BJ (cell line): ENCODE data around the gene MCTP1. TPM values are rescaled to one million over a fixed set of nuclear protein-coding genes. Genes with fewer than 3 reads are reported as not detected.

Experiments
- CTCF ChIA-PET: fragments of 350-600 bp; formaldehyde crosslinking; extraction: SDS; loops from one replicate; lab custom pipeline; 2021; ENCODE audit warnings: antibody characterized with exemption, inconsistent platforms; lab: Yijun Ruan, JAX
- POLR2A ChIA-PET: fragments of 300-600 bp; sonication (Branson Sonifier 250); formaldehyde crosslinking; extraction: SDS; loops from one replicate; lab custom pipeline; 2021; ENCODE audit warnings: antibody characterized with exemption; lab: Charles Lee
- DNase-seq: peaks from one replicate; pipeline ENCODE4 v3.0.0-alpha.2; 2011; ENCODE audit warnings: low read depth
- H3K27me3 ChIP-seq: 2 replicates; pipeline ENCODE4 v1.6.0; 2011; ENCODE audit warnings: low read length; ENCODE audit not compliant: control insufficient read depth, insufficient read depth
- H3K36me3 ChIP-seq: 2 replicates; pipeline ENCODE4 v1.5.1; 2011; ENCODE audit warnings: low read length; ENCODE audit not compliant: control insufficient read depth, insufficient read depth
- H3K4me3 ChIP-seq: 2 replicates; pipeline ENCODE4 v1.5.1; 2011; ENCODE audit warnings: low read depth, mild to moderate bottlenecking, control low read depth, low read length
- polyA plus RNA-seq: library from polyadenylated mRNA; depleted of rRNA; stranded (reverse); fragments of >200 nt; gene quantifications from 2 replicates; pipeline ENCODE4 v1.2.3, GENCODE V29; 2011
- TF ChIP-seq, protein P1 (sequence below): IDR thresholded peaks from 2 replicates; pipeline ENCODE4 v1.5.1; 2011; ENCODE audit warnings: low read depth, mild to moderate bottlenecking, control low read depth, inconsistent platforms, low read length, moderate library complexity; ENCODE audit not compliant: insufficient read depth

MCTP1 gene
- polyA plus RNA-seq, 1 experiment: 0.02 TPM

DNA sequence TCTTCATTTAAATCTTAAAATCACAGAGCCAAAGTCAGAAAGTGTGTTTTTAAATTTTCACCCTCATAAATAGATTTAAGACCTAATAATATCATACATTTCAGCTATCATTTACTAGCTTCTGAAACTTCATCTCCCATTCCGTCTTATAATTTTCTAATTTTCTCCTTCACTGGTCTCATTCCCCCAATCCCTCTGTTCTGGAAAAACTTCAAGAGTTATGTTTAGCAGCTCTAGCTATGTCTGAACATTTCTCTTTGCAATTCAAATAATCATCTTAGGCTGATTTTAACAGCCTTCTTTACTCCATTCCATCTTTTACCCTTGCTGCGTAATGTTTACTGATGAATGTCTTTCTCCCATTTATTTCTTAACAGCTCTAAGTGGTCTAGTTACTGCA, 474.0 kb downstream of the MCTP1 start:
- ChIA-PET CTCF (no interaction called here), POLR2A (no interaction called here)
- no peak for DNase-seq
- Histone ChIP-seq H3K36me3 (no peaks in the 10 kb centered on the region), H3K27me3 (no peaks in the 10 kb centered on the region), H3K4me3 (no peak overlapping the region)
- TF ChIP-seq, protein P1, sequence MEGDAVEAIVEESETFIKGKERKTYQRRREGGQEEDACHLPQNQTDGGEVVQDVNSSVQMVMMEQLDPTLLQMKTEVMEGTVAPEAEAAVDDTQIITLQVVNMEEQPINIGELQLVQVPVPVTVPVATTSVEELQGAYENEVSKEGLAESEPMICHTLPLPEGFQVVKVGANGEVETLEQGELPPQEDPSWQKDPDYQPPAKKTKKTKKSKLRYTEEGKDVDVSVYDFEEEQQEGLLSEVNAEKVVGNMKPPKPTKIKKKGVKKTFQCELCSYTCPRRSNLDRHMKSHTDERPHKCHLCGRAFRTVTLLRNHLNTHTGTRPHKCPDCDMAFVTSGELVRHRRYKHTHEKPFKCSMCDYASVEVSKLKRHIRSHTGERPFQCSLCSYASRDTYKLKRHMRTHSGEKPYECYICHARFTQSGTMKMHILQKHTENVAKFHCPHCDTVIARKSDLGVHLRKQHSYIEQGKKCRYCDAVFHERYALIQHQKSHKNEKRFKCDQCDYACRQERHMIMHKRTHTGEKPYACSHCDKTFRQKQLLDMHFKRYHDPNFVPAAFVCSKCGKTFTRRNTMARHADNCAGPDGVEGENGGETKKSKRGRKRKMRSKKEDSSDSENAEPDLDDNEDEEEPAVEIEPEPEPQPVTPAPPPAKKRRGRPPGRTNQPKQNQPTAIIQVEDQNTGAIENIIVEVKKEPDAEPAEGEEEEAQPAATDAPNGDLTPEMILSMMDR: no peak

DNA sequence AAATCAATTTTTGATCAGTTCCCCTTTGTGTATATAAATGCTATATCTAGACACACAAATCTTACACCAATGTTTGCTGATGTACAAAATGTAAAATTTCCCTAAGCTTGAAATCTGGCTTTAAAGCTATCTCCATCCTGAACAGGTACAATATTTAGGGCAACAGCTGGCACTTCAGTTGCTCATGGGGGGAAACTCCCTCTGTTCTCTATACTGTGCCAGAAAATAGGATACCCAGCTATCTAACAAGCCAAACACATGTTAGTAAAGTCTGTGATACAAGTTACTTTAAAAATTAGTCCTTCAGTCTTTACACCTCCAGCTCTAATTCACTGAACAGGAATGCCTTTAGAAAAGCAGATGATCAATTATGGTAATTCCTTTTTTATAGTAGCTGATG, 474.6 kb downstream of the MCTP1 start:
- no peak overlapping the region for H3K4me3 ChIP-seq
- H3K36me3 ChIP-seq: no peaks in the 10 kb centered on the region
- POLR2A ChIA-PET: no interaction called here
- CTCF ChIA-PET: no interaction called here
- no peaks in the 10 kb centered on the region for H3K27me3 ChIP-seq
- TF ChIP-seq, protein P1: no peak
- no peak for DNase-seq

DNA sequence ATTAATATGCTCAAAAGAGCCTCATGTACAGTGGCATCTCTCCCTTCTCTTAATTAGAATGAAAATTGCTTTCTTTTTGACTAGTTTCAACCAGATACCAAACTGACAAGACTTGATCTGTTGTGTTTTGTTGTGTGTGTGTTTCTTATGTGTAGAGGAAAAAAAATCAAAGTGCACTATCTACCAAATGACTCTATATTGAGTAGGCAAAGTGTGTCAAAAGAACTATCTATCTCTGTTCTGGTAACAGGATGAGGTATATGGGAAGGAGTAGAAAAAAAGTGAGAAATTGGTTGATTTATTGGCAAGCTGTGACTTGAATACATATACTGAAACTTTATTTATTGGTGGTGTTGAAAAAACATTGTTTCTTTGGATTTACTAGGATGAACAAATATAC, 476.4 kb downstream of the MCTP1 start:
- Histone ChIP-seq H3K27me3 (no peaks in the 10 kb centered on the region), H3K4me3 (no peak overlapping the region), H3K36me3 (no peaks in the 10 kb centered on the region)
- CTCF ChIA-PET: no interaction called here
- POLR2A ChIA-PET: no interaction called here
- TF ChIP-seq, protein P1: no peak
- DNase-seq: no peak

DNA sequence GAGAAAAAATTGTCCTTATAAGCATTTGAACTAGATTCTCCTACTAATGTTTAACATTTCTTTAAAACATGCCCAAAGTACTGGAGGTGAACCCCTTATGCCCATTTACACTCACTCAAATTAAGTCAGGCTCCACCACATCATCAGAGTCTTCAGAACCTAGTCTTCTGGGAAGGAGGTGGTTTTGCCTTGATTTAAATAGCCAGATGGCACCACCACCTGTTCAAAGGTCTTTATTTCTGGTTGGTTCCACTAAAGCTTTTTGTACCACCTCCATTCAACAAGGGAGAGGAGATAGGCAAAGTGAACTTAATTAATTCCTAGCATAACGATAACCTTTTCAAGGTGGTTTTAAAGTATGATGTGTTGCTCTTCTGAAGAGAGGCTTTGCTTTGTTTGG, 476.9 kb downstream of the MCTP1 start:
- H3K36me3 ChIP-seq: no peaks in the 10 kb centered on the region
- POLR2A ChIA-PET: no interaction called here
- CTCF ChIA-PET: no interaction called here
- H3K4me3 ChIP-seq: no peak overlapping the region
- H3K27me3 ChIP-seq: no peaks in the 10 kb centered on the region
- no peak for DNase-seq
- TF ChIP-seq, protein P1: no peak

DNA sequence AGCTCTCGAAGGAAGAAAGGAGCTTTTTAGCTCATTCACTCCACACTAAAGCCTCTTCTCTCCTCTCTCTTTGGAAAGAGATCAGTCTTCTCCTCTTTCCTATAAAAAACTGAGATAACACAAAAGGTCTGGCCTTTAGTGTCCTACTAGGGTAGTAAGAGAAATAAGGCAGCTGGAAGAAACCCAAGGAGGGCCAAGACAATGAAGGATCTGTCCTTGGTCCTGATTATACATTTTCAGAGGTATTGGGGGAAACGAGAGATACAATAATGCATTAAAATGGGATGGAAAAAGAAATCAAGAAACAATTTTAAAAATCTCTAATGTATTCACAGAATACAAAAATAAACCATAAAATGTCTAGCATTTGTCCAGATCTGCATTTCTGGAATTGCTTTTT, 482.4 kb downstream of the MCTP1 start:
- H3K4me3 ChIP-seq: no peak overlapping the region
- ChIA-PET CTCF (no interaction called here), POLR2A (no interaction called here)
- DNase-seq: no peak
- H3K27me3 ChIP-seq: no peaks in the 10 kb centered on the region; the same call in 1 of the 2 replicates
- TF ChIP-seq, protein P1: no peak
- H3K36me3 ChIP-seq: no peaks in the 10 kb centered on the region
